Pancreas (tissue), 10 donors: Measurements from ENCODE around the gene WT1. TPM values are rescaled to one million over a fixed set of nuclear protein-coding genes. Genes with fewer than 3 reads are reported as not detected.
A peak's percentile ranks its signal among the peaks of the same experiment; 100 is the strongest.

ENCODE experiments used
- ATAC-seq, 4 donors: fragments of 200-7000 bp; cut with Tn5 transposase; one replicate each; pipeline versions ENCODE4 v1.8.0 to v1.9.1; 2020; ENCODE audit warnings: mild to moderate bottlenecking in 4 of 4, moderate library complexity in 4 of 4
- DNase-seq, 6 donors: peaks; one replicate each; pipeline ENCODE4 v3.0.0-alpha.2; 2020
- FAIRE-seq: peaks from 2 replicates; lab custom pipeline; 2012; peaks lifted over from hg19 to GRCh38; lab: Jason Lieb, UNC
- H3K27ac ChIP-seq, 4 donors: fragments of 200-600 bp; sonication (generic); 1 replicate in 3 of 4; 2 replicates in 1 of 4; pipeline versions ENCODE4 v1.5.0 to v1.8.0; 2020
- H3K27me3 ChIP-seq, 4 donors: fragments of 200-600 bp; one replicate each; pipeline ENCODE4 v1.8.0; 2021
- H3K36me3 ChIP-seq, 3 donors: fragments of 200-600 bp; sonication (generic) in 1 of 3; one replicate each; pipeline versions ENCODE4 v1.5.0 to v1.8.0; 2020 to 2021
- H3K4me1 ChIP-seq, 3 donors: fragments of 200-600 bp; one replicate each; pipeline ENCODE4 v1.8.0; 2021
- H3K4me3 ChIP-seq, 4 donors: fragments of 200-600 bp; sonication (generic) in 2 of 4; one replicate each; pipeline versions ENCODE4 v1.5.0 to v1.8.0; 2020 to 2021
- H3K9me3 ChIP-seq, 4 donors: fragments of 200-600 bp; one replicate each; pipeline ENCODE4 v1.8.0; 2021
- WGBS, 2 donors: extraction: QIAGEN DNeasy Blood & Tissue Kit; methylation state at CpG; one replicate each; pipeline ENCODE4 v1.1.7; 2013; 5-methylcytosine and 5-hydroxymethylcytosine counted together
- intact Hi-C, 3 donors: fragments of 100-400 bp; cut with DNase I; formaldehyde crosslinking; loops; one replicate each; pipeline versions ENCODE4 v1.11.1 to v1.14.2; 2022
- polyA plus RNA-seq, 2 donors: library from polyadenylated mRNA; stranded (reverse); fragments of 200-250 nt; gene quantifications; one replicate each; pipeline ENCODE4 v1.2.3, GENCODE V29; 2013
- total RNA-seq, 6 donors: library from RNA; stranded (reverse); fragmentation: NEBNext Ultra II Directional in 4 of 6; extraction: Animal tissue kit (Norgen Biotek cat#: 25700) in 4 of 6; gene quantifications; one replicate each; pipeline versions ENCODE4 v1.2.1 to v1.2.4, GENCODE V29; 2021 to 2023
- TF ChIP-seq, protein P1 (sequence below), 4 donors: fragments of 200-600 bp; sonication (generic) in 3 of 4; IDR thresholded peaks; one replicate each; pipeline versions ENCODE4 v1.5.0 to v1.8.0; 2021; ENCODE audit warnings: antibody characterized with exemption in 4 of 4
- donor health status: healthy with polysubstance abuse.
- donor health status: DM: no; HTN: no; CAD: no; lungs with moderate emphysema.
- donor health status: DM: no; HTN: no; CAD: no.
- donor health status: control.
- donor health status: control.
- donor health status: Bipolar disorder and iron deficiency.
- donor health status: DM: yes; HTN: yes; CAD: no.
- donor health status: DM: no; HTN: no; CAD: no.
- donor health status: DM: no; HTN: no; CAD: no.
- donor health status: DM: yes; HTN: yes; CAD: no.

Gene WT1
- total and polyA plus RNA-seq, 8 donors, result 0.08 to 1.9 (median 0.53) TPM; not detected in 1

- H3K27me3 ChIP-seq, result peaks cover 0 to 55% (median 5%) of the 10 kb centered on the region in 4 donors
- DNase-seq, result no peak
- FAIRE-seq, result no peak
- ATAC-seq, result peak in 3 of 4 donors; percentile 19 to 44 (median 20)
- no peaks in the 10 kb centered on the region for H3K4me1 ChIP-seq
- H3K4me3 ChIP-seq, result no peak overlapping the region
- intact Hi-C loops, result loop anchor here in 1 of 3 donors (10.0 kb wide), 1 partner anchor 64 kb away; no protein-coding TSS in a partner anchor
- H3K9me3 ChIP-seq, result no peaks in the 10 kb centered on the region
- no peaks in the 10 kb centered on the region for H3K36me3 ChIP-seq
- TF ChIP-seq, protein P1, sequence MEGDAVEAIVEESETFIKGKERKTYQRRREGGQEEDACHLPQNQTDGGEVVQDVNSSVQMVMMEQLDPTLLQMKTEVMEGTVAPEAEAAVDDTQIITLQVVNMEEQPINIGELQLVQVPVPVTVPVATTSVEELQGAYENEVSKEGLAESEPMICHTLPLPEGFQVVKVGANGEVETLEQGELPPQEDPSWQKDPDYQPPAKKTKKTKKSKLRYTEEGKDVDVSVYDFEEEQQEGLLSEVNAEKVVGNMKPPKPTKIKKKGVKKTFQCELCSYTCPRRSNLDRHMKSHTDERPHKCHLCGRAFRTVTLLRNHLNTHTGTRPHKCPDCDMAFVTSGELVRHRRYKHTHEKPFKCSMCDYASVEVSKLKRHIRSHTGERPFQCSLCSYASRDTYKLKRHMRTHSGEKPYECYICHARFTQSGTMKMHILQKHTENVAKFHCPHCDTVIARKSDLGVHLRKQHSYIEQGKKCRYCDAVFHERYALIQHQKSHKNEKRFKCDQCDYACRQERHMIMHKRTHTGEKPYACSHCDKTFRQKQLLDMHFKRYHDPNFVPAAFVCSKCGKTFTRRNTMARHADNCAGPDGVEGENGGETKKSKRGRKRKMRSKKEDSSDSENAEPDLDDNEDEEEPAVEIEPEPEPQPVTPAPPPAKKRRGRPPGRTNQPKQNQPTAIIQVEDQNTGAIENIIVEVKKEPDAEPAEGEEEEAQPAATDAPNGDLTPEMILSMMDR (IDR thresholded peaks at IDR 0.05), result no peak
- H3K27ac ChIP-seq, result no peak overlapping the region
- 3 to 6% methylated on average over 44 to 47 of the region's 47 CpGs for WGBS, 2 donors
Observed at GRCh38 chr11:32438866-32439489, 3.6 kb upstream of the WT1 start.

DNA sequence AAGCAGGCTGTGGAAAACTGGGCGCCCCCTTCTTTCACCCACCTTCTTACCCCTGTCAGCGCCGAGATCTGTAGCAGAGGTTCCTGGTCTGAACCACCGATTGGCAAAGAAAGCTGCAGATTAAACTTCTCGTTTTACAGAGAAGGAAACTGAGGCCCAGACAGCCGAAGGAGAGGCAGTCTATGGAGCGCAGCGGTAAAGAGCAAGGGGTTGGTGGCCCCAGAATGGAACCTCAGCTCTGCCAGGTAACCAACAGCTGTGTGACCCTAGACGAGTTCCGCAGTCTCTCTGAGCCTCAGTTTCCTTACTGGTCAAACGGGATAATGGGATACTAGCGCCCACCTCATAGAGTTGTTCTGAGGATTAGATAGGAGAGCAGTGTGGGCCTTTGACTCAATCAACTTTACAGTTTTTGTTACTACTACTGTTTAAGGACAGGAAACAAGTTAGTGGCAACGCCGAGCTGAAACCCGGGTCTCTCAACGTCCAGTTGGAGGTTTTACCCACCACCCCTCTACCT lies 3.1 kb upstream of the WT1 start:
- Histone ChIP-seq H3K9me3 (no peaks in the 10 kb centered on the region), H3K36me3 (no peaks in the 10 kb centered on the region), H3K27me3 (peaks cover 0 to 55% (median 5%) of the 10 kb centered on the region in 4 donors), H3K4me1 (no peaks in the 10 kb centered on the region), H3K27ac (no peak overlapping the region), H3K4me3 (no peak overlapping the region)
- ATAC-seq (no peak), FAIRE-seq (no peak), DNase-seq (no peak)
- WGBS, 2 donors, result 8 to 12% methylated on average over 16 of the region's 16 CpGs
- intact Hi-C loops, result loop anchor here in 1 of 3 donors (10.0 kb wide), 1 partner anchor 64 kb away; no protein-coding TSS in a partner anchor
- TF ChIP-seq, protein P1 (IDR thresholded peaks at IDR 0.05), result no peak

- Histone ChIP-seq H3K27ac (no peak overlapping the region), H3K4me1 (no peaks in the 10 kb centered on the region), H3K27me3 (peaks cover 0 to 55% (median 7%) of the 10 kb centered on the region in 4 donors), H3K9me3 (no peaks in the 10 kb centered on the region), H3K36me3 (no peaks in the 10 kb centered on the region), H3K4me3 (no peak overlapping the region)
- intact Hi-C loops, result loop anchor here in 1 of 3 donors (10.0 kb wide), 1 partner anchor 63 kb away; no protein-coding TSS in a partner anchor
- ATAC-seq, result no peak
- no peak for FAIRE-seq
- 5 to 7% methylated on average over 42 of the region's 42 CpGs for WGBS, 2 donors
- TF ChIP-seq, protein P1 (IDR thresholded peaks at IDR 0.05), result no peak
- no peak for DNase-seq
Observed at GRCh38 chr11:32437495-32438345, 2.4 kb upstream of the WT1 start.

DNA sequence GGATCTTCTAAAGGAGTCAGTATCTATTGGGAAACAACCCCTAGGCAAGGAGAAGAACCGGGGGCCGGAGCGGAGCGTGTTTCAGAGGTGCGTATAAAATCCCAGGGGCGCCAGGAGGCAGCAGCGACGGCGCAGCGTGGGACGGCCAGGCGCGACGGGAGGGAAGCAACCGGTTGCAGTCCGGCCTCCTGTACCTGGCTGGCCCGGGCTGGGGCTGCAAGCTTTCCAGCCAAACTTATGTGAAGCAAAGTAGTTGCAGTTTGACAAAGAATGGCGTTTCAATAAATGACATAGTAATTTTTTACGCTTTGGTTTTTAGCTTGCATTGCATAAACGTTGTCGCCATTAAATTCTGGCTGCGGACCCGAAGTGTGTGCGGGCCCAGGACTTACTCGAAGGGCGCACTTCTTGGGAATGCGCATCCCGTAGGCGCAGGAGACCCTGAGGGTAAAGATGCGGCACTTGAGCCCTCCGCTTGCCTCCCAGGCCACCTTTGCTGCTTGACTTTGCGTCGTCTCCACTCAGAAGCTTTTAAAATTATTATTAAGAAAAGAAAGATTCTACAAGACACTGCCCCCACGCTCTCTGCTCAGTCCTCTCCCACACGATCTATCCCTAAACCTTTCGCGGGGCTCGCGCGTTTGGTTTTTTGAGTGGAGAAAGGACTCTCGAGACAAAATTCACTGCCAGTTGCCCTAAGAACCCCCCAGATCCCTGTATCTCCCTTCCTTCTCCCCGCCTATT lies 1.6 kb upstream of the WT1 start:
- Histone ChIP-seq H3K9me3 (no peaks in the 10 kb centered on the region), H3K36me3 (no peaks in the 10 kb centered on the region), H3K27ac (no peak overlapping the region), H3K27me3 (peaks cover 0 to 54% (median 7%) of the 10 kb centered on the region in 4 donors), H3K4me1 (no peaks in the 10 kb centered on the region), H3K4me3 (no peak overlapping the region)
- ATAC-seq (no peak), FAIRE-seq (no peak), DNase-seq (no peak)
- TF ChIP-seq, protein P1 (IDR thresholded peaks at IDR 0.05), result no peak
- 6 to 7% methylated on average over 42 of the region's 42 CpGs for WGBS, 2 donors
- intact Hi-C loops, result loop anchor here in 1 of 3 donors (10.0 kb wide), 1 partner anchor 62 kb away; no protein-coding TSS in a partner anchor
